HG03565 (cell line): ENCODE measurements around the gene MPPED1.
A peak's percentile ranks its signal among the peaks of the same experiment; 100 is the strongest.

Experiments
- ATAC-seq: cut with Tn5 transposase; IDR thresholded peaks from one replicate; pipeline ENCODE4 v1.9.1; 2021; ENCODE audit warnings: mild to moderate bottlenecking, moderate library complexity; ENCODE audit not compliant: unreplicated experiment

MPPED1 gene, protein sequence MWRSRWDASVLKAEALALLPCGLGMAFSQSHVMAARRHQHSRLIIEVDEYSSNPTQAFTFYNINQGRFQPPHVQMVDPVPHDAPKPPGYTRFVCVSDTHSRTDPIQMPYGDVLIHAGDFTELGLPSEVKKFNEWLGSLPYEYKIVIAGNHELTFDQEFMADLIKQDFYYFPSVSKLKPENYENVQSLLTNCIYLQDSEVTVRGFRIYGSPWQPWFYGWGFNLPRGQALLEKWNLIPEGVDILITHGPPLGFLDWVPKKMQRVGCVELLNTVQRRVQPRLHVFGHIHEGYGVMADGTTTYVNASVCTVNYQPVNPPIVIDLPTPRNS

DNA sequence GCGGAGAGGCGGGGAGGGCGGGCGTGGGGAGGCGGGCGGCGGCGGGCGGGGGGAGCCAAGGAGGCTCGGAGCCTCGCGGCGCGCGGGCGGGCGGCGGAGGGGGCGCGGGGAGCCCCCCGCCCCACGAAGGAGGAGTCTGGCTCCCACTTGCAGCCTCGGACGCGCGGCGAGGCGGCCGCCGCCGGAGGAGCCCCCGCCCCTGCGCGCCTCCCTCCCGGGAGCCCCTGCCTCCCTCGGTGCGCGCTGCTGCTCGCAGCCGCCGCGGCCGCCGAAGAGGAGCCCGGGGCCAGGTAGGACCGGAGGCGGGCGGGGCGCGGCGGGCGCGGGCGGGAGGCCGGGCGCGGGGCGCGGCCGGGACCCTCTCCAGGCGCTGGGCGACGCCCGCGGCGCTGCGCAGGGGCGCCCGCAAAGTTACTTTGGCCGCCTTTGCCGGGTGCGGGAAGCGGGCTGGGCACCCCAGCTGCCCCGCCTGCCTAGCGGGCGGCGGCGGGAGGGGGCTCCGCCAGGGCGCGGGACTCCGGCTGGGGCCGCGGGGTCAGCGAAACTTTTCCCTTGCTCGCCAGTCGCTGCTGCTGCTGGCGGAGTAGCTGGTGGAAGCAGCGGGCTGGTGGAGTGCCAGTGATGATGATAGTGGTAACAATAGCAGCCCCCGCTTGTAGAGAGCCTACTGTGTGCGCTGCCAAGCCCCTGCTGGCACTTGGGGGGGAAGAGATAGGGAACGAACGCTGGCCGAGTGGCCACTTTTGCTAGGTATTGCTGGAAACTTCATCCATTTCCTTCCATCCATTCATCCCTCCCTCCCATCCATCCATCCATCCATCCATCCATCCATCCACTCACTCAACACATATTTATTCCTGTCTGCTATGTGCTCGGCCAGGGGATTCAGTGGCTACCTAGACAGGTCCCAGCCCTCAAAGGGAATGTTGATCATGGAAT lies at the start of gene MPPED1:
MPPED1 (plus strand) TSS at position 146 of the 939 bp plus-strand sequence. CDS start 12,972 bp downstream, outside the sequence.
- ATAC-seq: no peak

DNA sequence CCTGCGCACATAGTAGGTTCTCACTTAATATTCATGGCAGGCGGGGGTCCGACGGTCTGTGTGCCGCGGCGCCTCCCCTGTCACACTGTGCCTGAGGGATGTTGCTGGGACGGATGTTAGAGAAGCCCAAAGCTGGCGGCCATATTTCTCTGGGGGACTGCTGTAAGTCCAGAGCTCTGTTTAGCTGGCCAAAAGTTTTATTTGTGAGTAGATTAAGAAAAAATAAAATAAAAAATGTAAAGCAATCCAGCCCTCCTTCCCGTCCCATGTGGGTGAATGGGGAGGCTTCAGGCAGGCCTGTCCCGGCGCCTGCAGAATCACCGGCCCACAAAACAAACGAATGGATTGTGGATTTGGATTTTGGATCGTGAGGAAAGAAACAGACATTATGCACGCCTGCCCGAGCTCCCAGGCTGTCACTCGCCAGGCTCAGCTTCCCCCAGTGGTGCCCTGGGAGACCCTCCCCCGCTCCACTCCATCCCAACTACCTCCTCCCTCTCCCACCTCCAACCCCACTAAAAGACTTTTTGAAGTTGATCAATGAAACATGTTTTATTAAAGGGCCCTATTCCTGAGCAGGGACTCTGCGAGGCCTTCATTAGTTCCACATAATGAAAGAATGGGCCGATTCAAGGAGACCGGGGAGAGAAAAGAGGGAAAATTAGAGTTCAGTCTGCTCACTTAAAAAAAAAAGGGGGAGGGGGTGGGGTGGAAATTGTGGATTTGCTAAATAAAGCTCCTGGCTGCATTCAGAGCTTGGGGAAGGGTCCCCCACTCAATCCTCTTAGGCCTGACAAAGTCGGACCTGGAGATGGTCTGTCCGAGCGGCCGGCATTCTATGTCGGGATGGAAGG lies 48.3 kb upstream of the MPPED1 start:
- no peak for ATAC-seq

DNA sequence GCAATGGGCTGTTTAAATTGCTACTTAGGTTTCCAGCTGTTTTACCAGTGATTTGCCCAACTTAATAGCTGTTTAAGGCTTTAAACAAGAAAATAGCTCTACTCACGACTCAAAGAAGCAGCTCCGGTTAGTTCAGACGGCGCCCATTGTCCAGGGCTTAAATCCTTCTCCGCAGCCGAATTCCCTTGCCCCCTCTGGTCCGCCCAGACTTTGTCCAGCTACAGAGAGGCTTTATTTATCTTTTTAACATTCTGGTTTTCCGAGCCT lies 47.7 kb upstream of the MPPED1 start:
- no peak for ATAC-seq

DNA sequence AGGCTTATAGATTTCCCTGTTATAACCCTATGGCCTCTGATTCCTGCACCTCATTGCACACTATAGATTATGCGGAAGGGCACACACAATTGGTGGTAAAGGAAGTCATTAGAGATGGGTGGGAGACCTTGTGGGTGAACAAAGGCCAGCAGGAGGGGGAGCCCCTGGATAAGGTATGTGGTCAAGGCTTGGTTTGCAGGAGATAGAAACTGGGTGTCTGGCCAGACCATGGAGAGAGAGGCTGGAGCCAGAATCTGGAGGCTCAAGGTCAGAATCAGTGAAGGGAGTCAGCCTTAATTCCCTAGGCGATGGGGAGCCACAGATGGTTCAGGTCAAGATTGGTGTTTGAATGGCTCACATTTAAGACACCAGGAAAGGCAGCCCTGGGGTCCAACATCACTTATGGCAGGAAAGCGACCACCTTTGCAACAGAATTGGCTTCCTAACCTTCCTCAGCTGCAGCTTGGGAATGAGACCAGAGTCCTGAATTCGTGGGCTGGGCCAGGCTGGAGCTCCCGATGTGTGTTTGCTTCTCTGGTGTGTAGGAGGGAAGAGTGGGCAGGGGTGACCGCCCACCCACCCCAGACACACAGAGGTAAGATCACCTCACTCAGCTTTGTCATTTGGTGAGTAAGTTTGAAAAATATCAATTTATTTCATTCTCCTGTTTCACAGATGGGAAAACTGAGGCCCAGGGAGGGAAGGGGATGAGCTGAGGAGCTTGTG lies 45.9 kb upstream of the MPPED1 start:
- no peak for ATAC-seq

DNA sequence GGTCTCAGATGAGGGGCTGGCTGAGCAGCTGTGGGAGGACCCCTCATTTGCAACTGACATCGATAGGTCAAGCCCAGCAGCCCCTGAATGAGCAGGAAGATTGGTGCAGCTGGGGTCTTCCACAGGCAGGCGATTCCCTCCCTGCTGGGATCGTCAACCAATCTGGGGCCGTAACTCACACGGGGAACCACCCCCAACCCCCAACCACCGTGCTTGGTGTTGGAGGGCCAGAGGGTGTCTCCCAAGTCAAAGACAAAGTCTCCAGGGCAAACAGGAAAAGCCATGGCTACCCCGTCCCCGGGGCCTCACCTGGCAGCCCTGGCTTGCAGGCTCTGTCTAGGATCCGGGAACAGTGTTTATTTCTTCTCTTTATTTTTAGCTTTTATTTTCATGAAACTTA lies 41.8 kb upstream of the MPPED1 start:
- ATAC-seq: no peak

DNA sequence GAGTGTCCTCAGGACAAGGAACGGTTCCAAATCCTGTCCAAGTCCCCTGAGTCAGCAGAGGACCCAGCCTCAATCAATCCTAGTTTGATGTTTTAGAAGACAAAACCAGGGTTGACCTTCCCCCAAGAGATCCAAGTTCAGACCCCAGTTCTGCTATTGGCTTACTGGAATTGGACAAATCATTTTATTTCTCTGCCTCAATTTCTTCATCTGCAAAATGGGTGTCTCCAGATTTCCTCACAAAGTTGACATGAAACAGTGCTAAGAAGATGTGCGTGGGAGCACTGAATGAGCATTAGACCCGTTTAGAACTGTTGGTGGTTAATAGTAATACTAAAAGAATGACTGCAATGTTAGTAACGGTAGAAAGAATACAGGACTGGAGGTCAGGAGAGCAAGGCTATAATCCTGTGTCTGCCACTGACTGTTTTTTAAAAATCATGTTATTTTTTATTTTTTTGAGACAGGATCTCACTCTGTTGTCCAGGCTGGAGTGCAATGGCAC lies 35.8 kb upstream of the MPPED1 start:
- ATAC-seq: no peak

DNA sequence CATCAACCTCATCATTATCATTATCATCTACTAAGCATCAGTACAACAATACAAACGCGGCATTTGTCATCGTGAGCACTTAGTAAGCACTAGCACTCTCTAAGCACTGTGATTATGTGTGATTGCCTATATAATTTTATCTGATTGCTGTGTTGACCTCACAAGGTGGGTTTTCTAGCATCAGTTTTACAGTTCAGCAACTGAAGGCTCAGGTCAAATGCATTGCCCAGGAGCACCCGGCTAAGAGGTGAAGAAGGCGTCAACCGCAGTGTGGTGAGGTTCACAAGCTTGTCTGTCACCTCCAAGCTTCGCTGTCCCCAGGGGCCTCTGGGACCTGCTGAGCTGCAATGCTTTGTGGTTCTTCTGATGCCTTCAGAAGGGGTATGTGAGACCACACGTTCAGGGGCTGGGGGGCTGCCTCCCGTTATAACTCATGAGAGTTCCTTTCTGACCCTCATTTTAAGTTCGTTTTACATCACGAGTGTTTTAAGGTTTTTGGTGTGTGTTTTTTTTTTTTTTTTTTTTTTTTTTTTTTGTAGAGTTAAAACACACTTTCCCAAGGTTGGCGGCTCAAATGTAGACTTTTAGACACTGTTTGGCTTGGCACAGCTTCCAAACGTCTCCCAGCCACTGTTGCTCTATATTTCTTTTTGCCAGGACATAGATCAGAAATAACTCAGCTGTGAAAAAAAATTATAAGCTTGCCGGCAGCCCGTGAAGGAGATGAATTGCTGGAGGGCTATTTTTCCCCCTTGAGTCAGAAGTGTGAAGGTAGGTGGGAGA lies 34.9 kb upstream of the MPPED1 start:
- peak; percentile 38 for ATAC-seq

DNA sequence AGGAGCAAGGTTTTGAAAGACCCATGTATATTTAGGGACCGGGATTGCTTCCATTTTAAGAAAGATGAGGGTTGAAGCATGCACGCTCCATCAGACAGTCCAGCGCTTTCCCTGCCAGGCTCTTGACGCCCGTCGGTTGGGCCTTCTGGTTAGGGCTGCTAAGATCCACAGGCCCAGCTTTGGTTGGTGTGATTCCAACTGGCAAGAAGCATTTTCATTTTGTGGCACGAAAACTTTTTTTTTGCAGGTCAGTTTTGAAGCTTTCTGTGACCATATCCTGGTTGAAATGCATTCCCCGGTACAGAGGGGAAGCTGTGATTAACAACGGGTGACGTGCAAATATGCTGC lies 34.3 kb upstream of the MPPED1 start:
- no peak for ATAC-seq

DNA sequence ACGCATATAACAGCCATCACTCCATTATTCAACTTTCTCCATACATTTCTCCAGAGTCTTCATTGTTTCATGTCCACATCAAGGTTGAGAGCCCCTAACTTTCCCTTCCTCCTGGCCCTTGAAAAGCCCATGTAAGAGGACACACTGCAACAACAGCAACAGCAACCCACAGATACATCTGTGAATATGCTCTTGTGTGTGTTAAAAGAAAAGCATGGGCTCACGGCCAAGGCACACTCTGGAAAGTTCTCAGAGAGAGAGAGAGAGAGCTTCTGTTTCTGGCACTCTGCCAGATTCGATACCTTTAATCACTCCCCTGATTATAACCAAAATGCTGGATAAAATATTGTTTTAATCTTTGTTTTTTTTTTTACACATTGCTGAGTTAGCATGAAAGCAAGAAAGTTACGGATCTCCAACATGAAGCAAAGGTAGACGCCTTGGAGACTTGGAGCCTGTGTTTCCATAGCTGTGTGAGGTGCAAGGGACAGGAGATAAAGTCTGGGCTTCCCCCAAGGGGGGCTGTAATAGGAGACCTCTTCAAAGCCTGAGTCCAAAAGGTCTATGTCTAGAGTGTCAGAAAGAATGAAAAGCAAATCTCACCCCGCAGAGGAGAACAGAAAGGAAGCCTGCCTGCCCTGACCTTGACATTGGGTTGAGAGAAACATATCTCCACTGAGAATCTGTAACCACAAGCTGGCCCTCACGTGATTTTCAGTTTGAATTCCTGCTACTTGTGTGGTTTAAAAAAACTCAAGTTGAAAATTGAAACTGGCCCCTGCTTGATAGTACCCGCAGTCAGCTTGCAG lies 33.7 kb upstream of the MPPED1 start:
- ATAC-seq: no peak

DNA sequence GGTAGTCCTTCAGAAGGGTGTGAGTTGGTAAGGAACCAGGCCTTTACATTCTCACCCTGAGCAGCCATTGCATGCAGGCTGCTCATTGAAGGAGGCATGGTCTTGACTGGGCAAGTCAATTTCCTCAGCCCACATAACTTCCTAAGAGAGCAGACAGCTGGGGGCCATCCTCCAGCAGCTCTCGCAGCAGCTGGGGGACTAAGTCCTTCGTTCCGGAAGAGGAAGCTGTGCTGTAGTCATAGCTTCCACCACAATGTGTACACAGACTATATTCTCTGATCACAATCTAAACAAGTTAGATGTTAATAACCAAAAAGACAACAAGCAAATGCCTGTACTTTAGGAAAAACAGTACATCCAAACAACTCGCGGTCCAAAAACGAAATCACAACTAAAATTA lies 30.1 kb upstream of the MPPED1 start:
- ATAC-seq: no peak

DNA sequence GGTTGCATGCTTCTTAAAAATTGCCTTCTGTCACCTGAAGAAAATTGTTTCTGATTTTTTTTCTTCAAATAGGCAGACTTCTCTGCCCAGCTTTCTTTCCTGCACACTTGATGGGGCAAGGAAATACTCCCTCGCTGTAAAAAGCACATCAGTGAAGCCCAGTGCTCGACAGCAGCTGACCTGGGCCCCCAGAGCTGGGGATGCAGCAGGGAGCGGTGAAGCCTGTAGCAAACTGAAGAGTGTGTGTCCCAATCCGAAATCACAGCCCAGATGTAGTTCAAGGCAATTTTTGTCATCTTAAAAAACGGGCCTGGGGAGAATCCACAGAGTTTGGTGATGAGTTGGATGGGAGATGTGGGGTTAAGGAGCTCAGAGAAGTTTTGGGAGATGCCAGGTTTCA lies 27.0 kb upstream of the MPPED1 start:
- no peak for ATAC-seq

DNA sequence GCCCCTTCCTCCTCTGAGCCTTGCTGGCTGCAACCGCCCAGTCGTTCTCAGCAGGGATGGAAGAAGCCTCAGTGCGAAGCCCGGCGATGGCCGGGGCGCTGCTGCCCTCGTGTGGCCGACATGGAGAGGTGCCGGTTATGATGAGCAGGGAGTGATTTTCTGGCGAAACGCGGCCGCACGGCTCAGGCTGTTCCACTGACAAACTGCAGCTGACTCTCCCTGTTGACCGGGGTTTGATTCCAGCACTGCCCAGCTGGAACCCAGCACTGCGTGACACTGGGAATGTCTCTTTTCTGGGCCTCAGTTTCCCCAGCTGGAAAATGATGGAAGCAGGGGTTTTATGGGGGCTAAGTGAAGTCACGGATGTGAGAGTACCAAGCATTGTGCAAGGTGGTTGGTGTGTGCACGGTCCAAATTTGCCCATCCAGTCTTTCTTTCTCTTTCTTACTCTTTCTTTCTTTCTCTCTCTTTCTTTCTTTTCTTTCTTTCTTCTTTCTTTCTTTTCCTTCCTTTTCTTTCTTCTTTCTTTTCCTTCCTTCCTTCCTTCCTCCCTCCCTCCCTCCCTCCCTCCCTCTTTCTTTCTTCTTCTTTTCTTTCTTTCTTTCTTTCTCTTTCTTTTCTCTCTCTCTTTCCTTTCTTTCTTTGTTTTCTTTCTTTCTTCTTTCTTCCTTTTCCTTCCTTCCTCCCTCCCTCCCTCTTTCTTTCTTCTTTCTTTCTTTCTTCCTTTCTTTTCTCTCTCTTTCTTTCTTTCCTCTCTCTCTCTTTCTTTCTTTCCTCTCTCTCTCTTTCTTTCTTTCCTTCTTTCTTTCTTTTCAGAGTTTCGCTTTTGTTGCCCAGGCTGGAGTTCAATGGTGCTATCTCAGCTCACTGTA lies 25.8 kb upstream of the MPPED1 start:
- ATAC-seq: peak; percentile 49

DNA sequence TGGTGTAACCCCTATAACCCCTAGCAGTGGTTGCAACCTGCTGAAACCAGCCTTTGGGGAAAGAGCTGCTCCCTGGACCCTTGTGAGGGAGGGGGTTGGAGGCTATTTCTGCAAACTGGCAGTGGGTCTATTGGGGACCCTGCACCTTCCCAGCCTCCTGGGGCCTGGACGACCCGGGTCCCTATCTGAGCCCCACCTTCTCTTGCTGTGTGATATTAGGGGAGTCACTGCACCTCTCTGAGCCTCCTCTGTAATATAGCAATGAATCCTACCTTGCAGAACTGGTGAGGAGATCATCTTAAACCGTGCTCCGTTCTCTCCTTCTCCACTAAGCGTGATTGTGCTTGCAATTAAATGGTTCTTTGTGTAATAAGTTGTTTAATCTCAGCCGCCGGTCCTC lies 24.0 kb upstream of the MPPED1 start:
- no peak for ATAC-seq

DNA sequence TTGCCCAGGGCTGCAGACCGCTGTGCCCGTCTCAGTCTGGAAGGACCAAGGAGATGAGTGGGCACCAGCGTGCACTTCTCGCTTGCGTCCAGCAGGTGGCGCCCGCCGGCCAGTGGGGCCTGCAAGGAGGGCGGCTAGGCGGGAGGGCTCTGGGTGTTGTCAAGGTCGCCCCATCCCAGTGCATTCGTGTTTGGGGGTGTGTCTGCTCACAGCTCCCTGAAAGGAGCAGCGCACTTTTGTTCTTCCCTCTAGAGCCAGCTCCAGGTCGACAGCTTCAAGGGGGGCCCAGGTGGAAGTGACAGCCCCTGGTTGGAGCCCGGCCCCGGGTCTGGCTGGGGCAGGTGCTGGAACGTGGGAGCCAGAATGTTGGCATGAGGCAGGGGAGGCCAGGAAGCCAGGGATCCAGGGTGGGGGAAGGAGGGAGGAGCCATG lies 23.4 kb upstream of the MPPED1 start:
- no peak for ATAC-seq

DNA sequence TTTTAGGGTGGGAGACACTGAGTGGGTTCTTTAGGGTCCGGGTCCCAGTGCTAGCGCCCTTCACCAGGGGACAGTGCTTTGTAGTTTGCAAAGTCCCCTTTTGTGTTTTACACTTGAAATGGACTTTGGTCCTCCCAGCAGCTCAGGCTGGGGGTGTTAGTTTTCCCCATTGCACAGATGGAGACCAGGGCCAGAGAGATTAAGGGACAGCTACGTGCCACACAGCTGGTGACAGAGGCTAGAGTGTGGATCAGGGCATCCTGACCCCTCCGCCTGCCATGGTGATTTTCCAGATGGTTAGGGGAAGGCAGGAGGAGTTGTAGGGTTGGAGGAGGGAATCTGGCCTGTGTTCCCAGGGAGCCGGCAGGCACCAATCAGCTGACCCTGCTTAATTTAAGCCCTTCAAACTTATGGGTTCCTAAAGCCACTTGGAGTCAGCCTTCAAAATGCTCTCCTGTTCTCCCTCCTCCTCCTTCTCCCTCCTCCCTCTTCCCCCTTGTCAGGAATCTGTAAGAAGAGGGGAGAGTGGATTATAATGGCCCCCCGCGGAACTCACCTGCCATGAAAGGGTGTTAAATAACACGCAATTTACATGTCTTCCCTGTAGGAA lies 22.5 kb upstream of the MPPED1 start:
- no peak for ATAC-seq

DNA sequence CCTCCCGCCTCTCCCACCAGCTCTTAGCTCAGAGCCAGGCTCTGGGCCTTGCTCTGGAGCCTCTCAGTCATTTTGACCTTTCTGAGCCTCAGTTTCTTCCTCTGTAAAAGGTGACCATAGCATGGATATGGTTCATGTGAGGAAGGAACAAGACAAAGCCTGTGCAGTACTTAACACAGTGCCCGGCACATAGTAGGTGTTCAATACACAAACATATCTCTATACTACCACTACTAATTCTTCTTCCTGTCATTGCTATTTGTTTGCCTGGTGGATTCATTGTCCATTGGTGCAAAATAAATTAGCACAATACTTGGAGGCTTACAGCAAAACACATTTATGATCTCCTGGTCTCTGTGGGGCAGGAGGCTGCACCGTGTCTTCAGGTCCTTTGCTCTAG lies 21.6 kb upstream of the MPPED1 start:
- ATAC-seq: no peak

DNA sequence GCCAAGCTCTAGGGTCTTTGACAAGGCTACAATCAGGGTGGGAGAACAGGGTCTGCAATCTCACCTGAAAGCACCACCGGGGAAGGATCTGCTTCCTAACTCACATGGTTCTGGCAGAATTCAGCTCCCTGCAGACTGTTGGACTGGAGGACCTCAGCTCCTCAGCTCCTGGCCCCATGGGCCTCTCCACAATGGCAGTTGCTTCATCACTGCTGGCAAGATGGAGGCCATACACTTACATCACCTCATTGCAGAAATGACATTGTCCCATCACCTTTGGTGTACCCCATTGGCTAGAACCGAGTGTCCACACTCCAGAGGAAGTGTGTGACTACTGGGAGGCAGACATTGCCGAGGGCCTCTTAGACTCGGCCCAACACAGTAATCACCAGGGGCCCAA lies 20.9 kb upstream of the MPPED1 start:
- no peak for ATAC-seq

DNA sequence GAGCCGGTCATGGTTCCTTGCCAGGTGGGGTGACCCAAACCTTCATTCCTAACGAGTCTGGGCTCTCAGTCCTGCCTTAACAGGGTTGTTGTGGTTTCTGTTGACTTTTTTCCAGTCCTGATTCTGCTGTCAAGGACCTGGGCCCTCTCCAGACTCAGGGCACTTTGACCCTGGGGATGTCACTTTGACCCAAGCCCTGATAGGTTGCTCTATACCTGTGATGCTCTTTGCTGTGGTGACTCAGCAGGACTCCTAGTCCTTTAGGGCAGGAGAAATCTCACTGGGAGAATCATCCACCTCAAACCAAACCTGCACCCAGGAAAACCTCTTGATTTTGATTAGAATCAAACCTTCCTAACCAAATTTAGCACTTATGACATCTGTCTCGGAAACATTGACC lies 20.5 kb upstream of the MPPED1 start:
- no peak for ATAC-seq
